ENCODE results near the gene CASP9.
"Not testable (repeated sequence)": the region's sequence is repeated elsewhere in the genome, so short reads cannot be mapped to it uniquely, and the experiment has no call there.

The CASP9 gene

GRCh38 chr1:15493869-15494390 is 30.1 kb downstream of the CASP9 start:
- no peak for DNase-seq

- no peak for DNase-seq
These were observed 31.4 kb downstream of the CASP9 start for GRCh38 chr1:15492596-15492995.

- DNase-seq: not testable (repeated sequence)
These were observed 33.0 kb downstream of the CASP9 start for GRCh38 chr1:15491010-15491409.

- peak; percentile 16 for DNase-seq
These were observed 34.8 kb downstream of the CASP9 start for GRCh38 chr1:15489052-15489736.

GRCh38 chr1:15488371-15488770 is 35.6 kb downstream of the CASP9 start:
- no peak for DNase-seq

- not testable (repeated sequence) for DNase-seq
These were observed 37.0 kb downstream of the CASP9 start for GRCh38 chr1:15486844-15487610.

GRCh38 chr1:15485636-15486035 is 38.4 kb downstream of the CASP9 start:
- no peak for DNase-seq

GRCh38 chr1:15484443-15484842 is 39.6 kb downstream of the CASP9 start:
- DNase-seq: not testable (repeated sequence)

GRCh38 chr1:15483971-15484370 is 40.0 kb downstream of the CASP9 start:
- no peak for DNase-seq

GRCh38 chr1:15482983-15483543 is 41.0 kb downstream of the CASP9 start:
- DNase-seq: not testable (repeated sequence)

GRCh38 chr1:15482455-15482854 is 41.6 kb downstream of the CASP9 start:
- not testable (repeated sequence) for DNase-seq

- DNase-seq: no peak
These were observed 44.2 kb downstream of the CASP9 start for GRCh38 chr1:15479654-15480347.

GRCh38 chr1:15477646-15478212 is 46.3 kb downstream of the CASP9 start:
- DNase-seq: no peak

GRCh38 chr1:15476927-15477326 is 47.1 kb downstream of the CASP9 start:
- DNase-seq: no peak

GRCh38 chr1:15475752-15476314 is 48.2 kb downstream of the CASP9 start, which contains the start of gene CELA2B:
CELA2B (plus strand) TSS chr1:15476104; CDS start chr1:15476126, 22 bp downstream.
- no peak for DNase-seq

- DNase-seq: no peak
These were observed 51.4 kb downstream of the CASP9 start for GRCh38 chr1:15472587-15472986.

GRCh38 chr1:15471723-15472122 is 52.3 kb downstream of the CASP9 start:
- not testable (repeated sequence) for DNase-seq

- DNase-seq: not testable (repeated sequence)
These were observed 52.9 kb downstream of the CASP9 start for GRCh38 chr1:15471067-15471466.

- DNase-seq: peak; percentile 45
These were observed 54.1 kb downstream of the CASP9 start for GRCh38 chr1:15469821-15470448.

- DNase-seq: peak; percentile 45
These were observed 54.7 kb downstream of the CASP9 start for GRCh38 chr1:15469361-15469760.

- DNase-seq: no peak
These were observed 55.9 kb downstream of the CASP9 start for GRCh38 chr1:15468145-15468544.
